Measurements from ENCODE around the gene IFNAR2. TPM values are rescaled to one million over a fixed set of nuclear protein-coding genes. Genes with fewer than 3 reads are reported as not detected.

Gene IFNAR2
- total RNA-seq, 1 experiment from 2014 or later = 12.3 TPM

DNA sequence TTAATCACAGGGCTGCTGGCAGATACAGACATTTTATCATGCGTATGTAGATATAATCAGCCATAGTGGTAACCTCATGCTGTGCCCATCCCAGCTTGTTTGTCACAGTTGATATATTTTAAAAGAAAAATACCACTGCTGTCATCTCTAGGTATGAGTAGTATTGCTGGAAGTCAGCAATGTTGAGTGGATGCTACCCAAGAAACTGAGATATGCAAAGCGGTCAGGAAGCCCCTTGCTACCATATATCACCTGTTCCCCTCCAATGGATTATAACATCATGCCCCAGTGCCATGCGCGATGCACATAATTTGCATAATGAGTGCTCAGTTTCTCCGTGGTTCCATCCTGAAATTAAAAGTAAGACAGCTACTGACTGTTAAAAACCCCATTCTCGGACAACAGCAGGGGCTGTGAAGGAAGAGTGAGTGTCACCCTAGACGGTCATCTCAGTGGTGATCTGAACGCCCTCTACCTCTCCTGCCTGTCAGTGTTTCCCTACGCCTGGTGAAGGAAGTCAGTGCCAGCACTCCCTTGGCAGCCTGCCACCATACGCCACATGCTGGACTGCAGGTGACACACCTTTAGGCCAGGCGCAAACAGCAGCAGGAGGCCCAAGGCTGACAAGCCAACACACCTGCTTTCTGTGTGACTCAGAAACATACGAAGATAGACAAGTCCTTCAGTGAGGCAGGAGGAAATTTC lies 39.2 kb downstream of the IFNAR2 start (continued):
- TF ChIP-seq, protein P1, sequence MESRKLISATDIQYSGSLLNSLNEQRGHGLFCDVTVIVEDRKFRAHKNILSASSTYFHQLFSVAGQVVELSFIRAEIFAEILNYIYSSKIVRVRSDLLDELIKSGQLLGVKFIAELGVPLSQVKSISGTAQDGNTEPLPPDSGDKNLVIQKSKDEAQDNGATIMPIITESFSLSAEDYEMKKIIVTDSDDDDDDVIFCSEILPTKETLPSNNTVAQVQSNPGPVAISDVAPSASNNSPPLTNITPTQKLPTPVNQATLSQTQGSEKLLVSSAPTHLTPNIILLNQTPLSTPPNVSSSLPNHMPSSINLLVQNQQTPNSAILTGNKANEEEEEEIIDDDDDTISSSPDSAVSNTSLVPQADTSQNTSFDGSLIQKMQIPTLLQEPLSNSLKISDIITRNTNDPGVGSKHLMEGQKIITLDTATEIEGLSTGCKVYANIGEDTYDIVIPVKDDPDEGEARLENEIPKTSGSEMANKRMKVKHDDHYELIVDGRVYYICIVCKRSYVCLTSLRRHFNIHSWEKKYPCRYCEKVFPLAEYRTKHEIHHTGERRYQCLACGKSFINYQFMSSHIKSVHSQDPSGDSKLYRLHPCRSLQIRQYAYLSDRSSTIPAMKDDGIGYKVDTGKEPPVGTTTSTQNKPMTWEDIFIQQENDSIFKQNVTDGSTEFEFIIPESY (IDR thresholded peaks at IDR 0.05; ENCODE audit: extremely low read depth, insufficient replicate concordance, low read length) = no peak
- peak; percentile 96 for TF ChIP-seq CBX3 (IDR thresholded peaks at IDR 0.05; ENCODE audit: low read depth)
- TF ChIP-seq ELF1 (IDR thresholded peaks at IDR 0.05; ENCODE audit: borderline replicate concordance, low read depth) = no peak

- intact Hi-C loops (cut with micrococcal nuclease) = no loop called here
- H3K4me3 ChIP-seq (replicated peaks in 1 of 2; ENCODE audit: low read depth in 1 of 2, low read length in 2 of 2) = no peak overlapping the region
- no peak overlapping the region for H3K27ac ChIP-seq (ENCODE audit: low read depth, low read length)
- H3K9ac ChIP-seq (ENCODE audit: low read length) = no peak overlapping the region
- no peaks in the 10 kb centered on the region for H3K79me2 ChIP-seq (ENCODE audit: insufficient read depth, low read length)
- CTCF ChIA-PET = no interaction called here
- H3K27me3 ChIP-seq (ENCODE audit: insufficient read depth, low read length) = no peaks in the 10 kb centered on the region
- no peaks in the 10 kb centered on the region for H4K20me1 ChIP-seq (ENCODE audit: insufficient read depth)
- no peaks in the 10 kb centered on the region for H3K36me3 ChIP-seq (ENCODE audit: control insufficient read depth in 1 of 2, insufficient read depth in 2 of 2, low read length in 2 of 2)
- TF ChIP-seq EZH2 (IDR thresholded peaks at IDR 0.05) = no peak
- H2AFZ ChIP-seq (ENCODE audit: low read depth, low read length, poor library complexity, severe bottlenecking) = no peak overlapping the region
- DNase-seq (ENCODE audit: low read depth, low spot score) (no peak), ATAC-seq (no peak)
- H3K9me3 ChIP-seq (ENCODE audit: control insufficient read depth in 1 of 2, insufficient read depth in 1 of 2, low read depth in 1 of 2, low read length in 2 of 2) = no peaks in the 10 kb centered on the region
- RAD21 ChIA-PET (ENCODE audit: low non-redundant PET in 1 of 2, low total read pairs in 2 of 2, uncharacterized antibody in 2 of 2, unreplicated experiment in 2 of 2) = no interaction called here
- POLR2A ChIA-PET = no interaction called here
- no TSS peak for BruUV-seq (replicated peaks)
- H3K4me1 ChIP-seq (ENCODE audit: control insufficient read depth in 1 of 2, insufficient read depth in 2 of 2, low read length in 2 of 2) = peaks cover 12 to 28% of the 10 kb centered on the region in 2 experiments
- no peaks in the 10 kb centered on the region for H3K9me2 ChIP-seq (ENCODE audit: insufficient read depth)
- no peak overlapping the region for H3K4me2 ChIP-seq (ENCODE audit: low read length)
Observed at GRCh38 chr21:33270986-33271385, 41.2 kb downstream of the IFNAR2 start.

- intact Hi-C loops (cut with micrococcal nuclease) = no loop called here
- ATAC-seq (no peak), DNase-seq (ENCODE audit: low read depth, low spot score) (no peak)
- no TSS peak for BruUV-seq (replicated peaks)
- no peak overlapping the region for H2AFZ ChIP-seq (ENCODE audit: low read depth, low read length, poor library complexity, severe bottlenecking)
- POLR2A ChIA-PET = no interaction called here
- H3K4me1 ChIP-seq (ENCODE audit: control insufficient read depth in 1 of 2, insufficient read depth in 2 of 2, low read length in 2 of 2) = peaks cover 7 to 19% of the 10 kb centered on the region in 2 experiments
- no peak overlapping the region for H3K9ac ChIP-seq (ENCODE audit: low read length)
- RAD21 ChIA-PET (ENCODE audit: low non-redundant PET in 1 of 2, low total read pairs in 2 of 2, uncharacterized antibody in 2 of 2, unreplicated experiment in 2 of 2) = no interaction called here
- no peaks in the 10 kb centered on the region for H3K9me2 ChIP-seq (ENCODE audit: insufficient read depth)
- H3K27ac ChIP-seq (ENCODE audit: low read depth, low read length) = no peak overlapping the region
- H3K4me2 ChIP-seq (ENCODE audit: low read length) = no peak overlapping the region
- no peaks in the 10 kb centered on the region for H3K9me3 ChIP-seq (ENCODE audit: control insufficient read depth in 1 of 2, insufficient read depth in 1 of 2, low read depth in 1 of 2, low read length in 2 of 2)
- no peaks in the 10 kb centered on the region; a peak in 1 of 4 replicates for H3K36me3 ChIP-seq (ENCODE audit: control insufficient read depth in 1 of 2, insufficient read depth in 2 of 2, low read length in 2 of 2)
- H3K79me2 ChIP-seq (ENCODE audit: insufficient read depth, low read length) = no peaks in the 10 kb centered on the region
- H3K4me3 ChIP-seq (replicated peaks in 1 of 2; ENCODE audit: low read depth in 1 of 2, low read length in 2 of 2) = no peak overlapping the region
- H4K20me1 ChIP-seq (ENCODE audit: insufficient read depth) = no peaks in the 10 kb centered on the region
- CTCF ChIA-PET = no interaction called here
- no peaks in the 10 kb centered on the region for H3K27me3 ChIP-seq (ENCODE audit: insufficient read depth, low read length)
- no peak for TF ChIP-seq POLR2AphosphoS5 (IDR thresholded peaks at IDR 0.05; ENCODE audit: low read depth, low read length)
- TF ChIP-seq, protein P2, sequence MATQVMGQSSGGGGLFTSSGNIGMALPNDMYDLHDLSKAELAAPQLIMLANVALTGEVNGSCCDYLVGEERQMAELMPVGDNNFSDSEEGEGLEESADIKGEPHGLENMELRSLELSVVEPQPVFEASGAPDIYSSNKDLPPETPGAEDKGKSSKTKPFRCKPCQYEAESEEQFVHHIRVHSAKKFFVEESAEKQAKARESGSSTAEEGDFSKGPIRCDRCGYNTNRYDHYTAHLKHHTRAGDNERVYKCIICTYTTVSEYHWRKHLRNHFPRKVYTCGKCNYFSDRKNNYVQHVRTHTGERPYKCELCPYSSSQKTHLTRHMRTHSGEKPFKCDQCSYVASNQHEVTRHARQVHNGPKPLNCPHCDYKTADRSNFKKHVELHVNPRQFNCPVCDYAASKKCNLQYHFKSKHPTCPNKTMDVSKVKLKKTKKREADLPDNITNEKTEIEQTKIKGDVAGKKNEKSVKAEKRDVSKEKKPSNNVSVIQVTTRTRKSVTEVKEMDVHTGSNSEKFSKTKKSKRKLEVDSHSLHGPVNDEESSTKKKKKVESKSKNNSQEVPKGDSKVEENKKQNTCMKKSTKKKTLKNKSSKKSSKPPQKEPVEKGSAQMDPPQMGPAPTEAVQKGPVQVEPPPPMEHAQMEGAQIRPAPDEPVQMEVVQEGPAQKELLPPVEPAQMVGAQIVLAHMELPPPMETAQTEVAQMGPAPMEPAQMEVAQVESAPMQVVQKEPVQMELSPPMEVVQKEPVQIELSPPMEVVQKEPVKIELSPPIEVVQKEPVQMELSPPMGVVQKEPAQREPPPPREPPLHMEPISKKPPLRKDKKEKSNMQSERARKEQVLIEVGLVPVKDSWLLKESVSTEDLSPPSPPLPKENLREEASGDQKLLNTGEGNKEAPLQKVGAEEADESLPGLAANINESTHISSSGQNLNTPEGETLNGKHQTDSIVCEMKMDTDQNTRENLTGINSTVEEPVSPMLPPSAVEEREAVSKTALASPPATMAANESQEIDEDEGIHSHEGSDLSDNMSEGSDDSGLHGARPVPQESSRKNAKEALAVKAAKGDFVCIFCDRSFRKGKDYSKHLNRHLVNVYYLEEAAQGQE (IDR thresholded peaks at IDR 0.05; ENCODE audit: low read depth) = no peak
- TF ChIP-seq EZH2 (IDR thresholded peaks at IDR 0.05) = no peak
- TF ChIP-seq JUND (IDR thresholded peaks at IDR 0.05) = no peak
- no peak for TF ChIP-seq SIN3A (IDR thresholded peaks at IDR 0.05; ENCODE audit: low read depth)
- no peak for TF ChIP-seq YY1 (IDR thresholded peaks at IDR 0.05; ENCODE audit: extremely low read depth, insufficient replicate concordance, low read depth, low read length)
- no peak for TF ChIP-seq ELF1 (IDR thresholded peaks at IDR 0.05; ENCODE audit: borderline replicate concordance, low read depth)
- TF ChIP-seq MAX (IDR thresholded peaks at IDR 0.05) = no peak
- no peak for TF ChIP-seq TCF7L2 (IDR thresholded peaks at IDR 0.05; ENCODE audit: borderline replicate concordance, extremely low read depth, insufficient read depth, insufficient read length)
- no peak for TF ChIP-seq SP1 (IDR thresholded peaks at IDR 0.05; ENCODE audit: low read depth)
- TF ChIP-seq ZFX (IDR thresholded peaks at IDR 0.05) = no peak
Observed at GRCh38 chr21:33273044-33273443, 43.3 kb downstream of the IFNAR2 start.
